Esophagus muscularis mucosa (tissue), 4 donors: Measurements from ENCODE around the gene RAB11FIP4.

Source experiments
- EP300 ChIP-seq: sonication (generic); formaldehyde crosslinking; IDR thresholded peaks from one replicate; pipeline ENCODE4 v1.6.1; 2017; ENCODE audit warnings: antibody characterized with exemption
- POLR2A ChIP-seq: fragments of 450-650 bp; IDR thresholded peaks from one replicate; pipeline ENCODE4 v1.6.1; 2017; ENCODE audit warnings: antibody characterized with exemption, moderate library complexity, mild to moderate bottlenecking, low read depth
- POLR2AphosphoS5 ChIP-seq, 2 donors: sonication (generic); formaldehyde crosslinking; IDR thresholded peaks; one replicate each; pipeline ENCODE4 v1.6.1; 2017; ENCODE audit warnings: antibody characterized with exemption in 2 of 2
- TF ChIP-seq, protein P1 (sequence below), 3 experiments: fragments of 200-600 bp in 2 of 3; fragments of 450-650 bp in 1 of 3; sonication (generic) in 2 of 3; IDR thresholded peaks; one replicate each; pipeline ENCODE4 v1.5.1; 2017 to 2019; ENCODE audit warnings: antibody characterized with exemption in 3 of 3, mild to moderate bottlenecking in 2 of 3, moderate library complexity in 1 of 3

DNA sequence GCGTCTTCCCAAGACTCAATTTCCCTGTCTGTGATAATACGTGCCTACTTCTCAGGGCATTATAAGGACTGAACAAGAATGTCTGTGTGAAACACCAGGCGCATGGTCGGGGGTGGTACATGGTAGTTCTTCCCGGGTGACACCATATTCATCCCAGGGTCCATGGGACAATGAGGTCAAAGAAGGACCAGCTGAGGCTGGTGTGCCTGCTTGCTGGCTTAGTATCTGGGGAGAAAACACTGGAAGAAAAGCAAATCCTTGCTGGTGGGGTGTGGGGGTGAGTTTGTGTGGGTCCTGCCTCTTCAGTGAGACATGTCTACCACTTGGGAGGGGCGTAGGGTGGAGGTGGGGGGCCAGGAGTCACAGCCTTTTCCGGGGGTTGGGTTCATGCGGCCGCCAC lies 174.2 kb downstream of the RAB11FIP4 start:
- TF ChIP-seq, protein P1, sequence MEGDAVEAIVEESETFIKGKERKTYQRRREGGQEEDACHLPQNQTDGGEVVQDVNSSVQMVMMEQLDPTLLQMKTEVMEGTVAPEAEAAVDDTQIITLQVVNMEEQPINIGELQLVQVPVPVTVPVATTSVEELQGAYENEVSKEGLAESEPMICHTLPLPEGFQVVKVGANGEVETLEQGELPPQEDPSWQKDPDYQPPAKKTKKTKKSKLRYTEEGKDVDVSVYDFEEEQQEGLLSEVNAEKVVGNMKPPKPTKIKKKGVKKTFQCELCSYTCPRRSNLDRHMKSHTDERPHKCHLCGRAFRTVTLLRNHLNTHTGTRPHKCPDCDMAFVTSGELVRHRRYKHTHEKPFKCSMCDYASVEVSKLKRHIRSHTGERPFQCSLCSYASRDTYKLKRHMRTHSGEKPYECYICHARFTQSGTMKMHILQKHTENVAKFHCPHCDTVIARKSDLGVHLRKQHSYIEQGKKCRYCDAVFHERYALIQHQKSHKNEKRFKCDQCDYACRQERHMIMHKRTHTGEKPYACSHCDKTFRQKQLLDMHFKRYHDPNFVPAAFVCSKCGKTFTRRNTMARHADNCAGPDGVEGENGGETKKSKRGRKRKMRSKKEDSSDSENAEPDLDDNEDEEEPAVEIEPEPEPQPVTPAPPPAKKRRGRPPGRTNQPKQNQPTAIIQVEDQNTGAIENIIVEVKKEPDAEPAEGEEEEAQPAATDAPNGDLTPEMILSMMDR (IDR thresholded peaks at IDR 0.05) = no peak
- TF ChIP-seq POLR2A (no peak), EP300 (no peak), POLR2AphosphoS5 (IDR thresholded peaks at IDR 0.05) (no peak)
